T-helper 1 cell treated with Interleukin-12 subunit alpha and Interleukin-12 subunit beta and Interleukin-4 antibody, amounts not matched to agents 30 μg/mL and 1 μg/mL, for 36 hours (primary cell): ENCODE results near the gene DSTN.
A peak's percentile ranks its signal among the peaks of the same experiment; 100 is the strongest.

Source experiments
- H3K27ac Mint-ChIP-seq: one replicate; pipeline ENCODE4 v1.8.0; 2021; ENCODE audit warnings: mild to moderate bottlenecking, mixed read lengths
- H3K27me3 Mint-ChIP-seq: one replicate; pipeline ENCODE4 v1.8.0; 2021; ENCODE audit warnings: low read depth, mixed read lengths
- H3K36me3 Mint-ChIP-seq: one replicate; pipeline ENCODE4 v1.8.0; 2021; ENCODE audit warnings: low read depth, mixed read lengths
- H3K4me1 Mint-ChIP-seq: one replicate; pipeline ENCODE4 v1.8.0; 2021; ENCODE audit warnings: low read depth, mixed read lengths
- H3K4me3 Mint-ChIP-seq: one replicate; pipeline ENCODE4 v1.8.0; 2021; ENCODE audit warnings: mild to moderate bottlenecking, moderate library complexity, mixed read lengths
- H3K9me3 Mint-ChIP-seq: one replicate; pipeline ENCODE4 v1.8.0; 2021; ENCODE audit warnings: mixed read lengths

The DSTN gene

GRCh38 chr20:17625246-17626051, 55.6 kb downstream of the DSTN start:
- H3K4me1 Mint-ChIP-seq: no peaks in the 10 kb centered on the region
- no peaks in the 10 kb centered on the region for H3K9me3 Mint-ChIP-seq
- no peaks in the 10 kb centered on the region for H3K27me3 Mint-ChIP-seq
- no peak overlapping the region for H3K4me3 Mint-ChIP-seq
- peak overlapping the region; percentile 20 for H3K27ac Mint-ChIP-seq
- H3K36me3 Mint-ChIP-seq: peaks cover 13% of the 10 kb centered on the region

- H3K27me3 Mint-ChIP-seq: no peaks in the 10 kb centered on the region
- H3K4me1 Mint-ChIP-seq: no peaks in the 10 kb centered on the region
- peak overlapping the region; percentile 20 for H3K27ac Mint-ChIP-seq
- no peaks in the 10 kb centered on the region for H3K9me3 Mint-ChIP-seq
- H3K36me3 Mint-ChIP-seq: peaks cover 13% of the 10 kb centered on the region
- no peak overlapping the region for H3K4me3 Mint-ChIP-seq
These were observed 56.5 kb downstream of the DSTN start for GRCh38 chr20:17626217-17627007.

GRCh38 chr20:17627101-17627955, 57.5 kb downstream of the DSTN start:
- Mint-ChIP-seq H3K36me3 (peaks cover 14% of the 10 kb centered on the region), H3K4me1 (no peaks in the 10 kb centered on the region), H3K9me3 (no peaks in the 10 kb centered on the region), H3K27me3 (no peaks in the 10 kb centered on the region), H3K4me3 (no peak overlapping the region), H3K27ac (no peak overlapping the region)

- no peaks in the 10 kb centered on the region for H3K4me1 Mint-ChIP-seq
- no peak overlapping the region for H3K4me3 Mint-ChIP-seq
- H3K27ac Mint-ChIP-seq: peak overlapping the region; percentile 39
- H3K36me3 Mint-ChIP-seq: peaks cover 15% of the 10 kb centered on the region
- no peaks in the 10 kb centered on the region for H3K27me3 Mint-ChIP-seq
- no peaks in the 10 kb centered on the region for H3K9me3 Mint-ChIP-seq
These were observed 58.4 kb downstream of the DSTN start for GRCh38 chr20:17628101-17628841.

GRCh38 chr20:17629025-17629424, 59.1 kb downstream of the DSTN start:
- H3K36me3 Mint-ChIP-seq: peaks cover 20% of the 10 kb centered on the region
- H3K4me3 Mint-ChIP-seq: no peak overlapping the region
- no peaks in the 10 kb centered on the region for H3K4me1 Mint-ChIP-seq
- H3K9me3 Mint-ChIP-seq: no peaks in the 10 kb centered on the region
- H3K27me3 Mint-ChIP-seq: no peaks in the 10 kb centered on the region
- no peak overlapping the region for H3K27ac Mint-ChIP-seq

GRCh38 chr20:17629678-17630089, 59.8 kb downstream of the DSTN start:
- H3K36me3 Mint-ChIP-seq: peaks cover 20% of the 10 kb centered on the region
- H3K9me3 Mint-ChIP-seq: no peaks in the 10 kb centered on the region
- H3K4me3 Mint-ChIP-seq: no peak overlapping the region
- H3K27me3 Mint-ChIP-seq: no peaks in the 10 kb centered on the region
- no peaks in the 10 kb centered on the region for H3K4me1 Mint-ChIP-seq
- H3K27ac Mint-ChIP-seq: no peak overlapping the region

- Mint-ChIP-seq H3K27ac (no peak overlapping the region), H3K4me1 (no peaks in the 10 kb centered on the region), H3K27me3 (no peaks in the 10 kb centered on the region), H3K36me3 (peaks cover 20% of the 10 kb centered on the region), H3K4me3 (no peak overlapping the region), H3K9me3 (no peaks in the 10 kb centered on the region)
These were observed 60.4 kb downstream of the DSTN start for GRCh38 chr20:17630151-17630805.

GRCh38 chr20:17630806-17631195, 60.9 kb downstream of the DSTN start:
- Mint-ChIP-seq H3K27me3 (no peaks in the 10 kb centered on the region), H3K4me3 (no peak overlapping the region), H3K9me3 (no peaks in the 10 kb centered on the region), H3K27ac (no peak overlapping the region), H3K4me1 (no peaks in the 10 kb centered on the region), H3K36me3 (peaks cover 21% of the 10 kb centered on the region)

- H3K4me1 Mint-ChIP-seq: no peaks in the 10 kb centered on the region
- no peaks in the 10 kb centered on the region for H3K9me3 Mint-ChIP-seq
- H3K27ac Mint-ChIP-seq: no peak overlapping the region
- no peaks in the 10 kb centered on the region for H3K27me3 Mint-ChIP-seq
- peaks cover 23% of the 10 kb centered on the region for H3K36me3 Mint-ChIP-seq
- H3K4me3 Mint-ChIP-seq: no peak overlapping the region
These were observed 61.9 kb downstream of the DSTN start for GRCh38 chr20:17631576-17632319.

- Mint-ChIP-seq H3K27ac (no peak overlapping the region), H3K4me1 (no peaks in the 10 kb centered on the region), H3K27me3 (no peaks in the 10 kb centered on the region), H3K4me3 (no peak overlapping the region), H3K9me3 (no peaks in the 10 kb centered on the region), H3K36me3 (peaks cover 18% of the 10 kb centered on the region)
These were observed 63.5 kb downstream of the DSTN start for GRCh38 chr20:17633221-17633849.

GRCh38 chr20:17633850-17634500, 64.1 kb downstream of the DSTN start:
- Mint-ChIP-seq H3K36me3 (peaks cover 14% of the 10 kb centered on the region), H3K9me3 (no peaks in the 10 kb centered on the region), H3K4me1 (no peaks in the 10 kb centered on the region), H3K27me3 (no peaks in the 10 kb centered on the region), H3K4me3 (no peak overlapping the region), H3K27ac (no peak overlapping the region)

GRCh38 chr20:17634661-17635331, 64.9 kb downstream of the DSTN start:
- Mint-ChIP-seq H3K27ac (no peak overlapping the region), H3K9me3 (no peaks in the 10 kb centered on the region)

More at GRCh38 chr20:17634661-17635331, 64.9 kb downstream of the DSTN start:
- H3K36me3 Mint-ChIP-seq: peaks cover 14% of the 10 kb centered on the region
- no peak overlapping the region for H3K4me3 Mint-ChIP-seq
- no peaks in the 10 kb centered on the region for H3K4me1 Mint-ChIP-seq
- H3K27me3 Mint-ChIP-seq: no peaks in the 10 kb centered on the region
